Osteocyte (in vitro differentiated cells): ENCODE data around the gene STUM. TPM values are rescaled to one million over a fixed set of nuclear protein-coding genes. Genes with fewer than 3 reads are reported as not detected.

Source experiments
- DNase-seq: peaks from one replicate; pipeline ENCODE4 v3.0.0; 2021; ENCODE audit warnings: mixed read lengths; ENCODE audit not compliant: unreplicated experiment; ENCODE audit errors: extremely low spot score
- H3K27ac Mint-ChIP-seq: one replicate; pipeline ENCODE4 v1.8.0; 2021; ENCODE audit warnings: mild to moderate bottlenecking, mixed read lengths; ENCODE audit not compliant: unreplicated experiment
- H3K27me3 Mint-ChIP-seq: one replicate; pipeline ENCODE4 v1.8.0; 2021; ENCODE audit warnings: mixed read lengths; ENCODE audit not compliant: unreplicated experiment
- H3K36me3 Mint-ChIP-seq: one replicate; pipeline ENCODE4 v1.8.0; 2021; ENCODE audit warnings: mixed read lengths; ENCODE audit not compliant: unreplicated experiment
- H3K4me1 Mint-ChIP-seq: one replicate; pipeline ENCODE4 v1.8.0; 2021; ENCODE audit warnings: mixed read lengths; ENCODE audit not compliant: unreplicated experiment
- H3K4me3 Mint-ChIP-seq: one replicate; pipeline ENCODE4 v1.8.0; 2021; ENCODE audit warnings: mild to moderate bottlenecking, moderate library complexity, mixed read lengths; ENCODE audit not compliant: unreplicated experiment
- H3K9me3 Mint-ChIP-seq: one replicate; pipeline ENCODE4 v1.8.0; 2021; ENCODE audit warnings: mixed read lengths; ENCODE audit not compliant: unreplicated experiment
- CTCF ChIP-seq: fragments of 200-600 bp; sonication (generic); IDR thresholded peaks from 2 replicates; pipeline ENCODE4 v1.5.0; 2021; ENCODE audit warnings: antibody characterized with exemption, mild to moderate bottlenecking, moderate library complexity
- total RNA-seq: library from RNA; stranded (reverse); gene quantifications from 2 replicates; pipeline ENCODE4 v1.2.1, GENCODE V29; 2021

STUM gene
- total RNA-seq, 1 donor from 2014 or later = 0.35 TPM

GRCh38 chr1:226581650-226582330, 33.2 kb downstream of the STUM start:
- H3K36me3 Mint-ChIP-seq = no peaks in the 10 kb centered on the region

GRCh38 chr1:226582966-226583365, 34.4 kb downstream of the STUM start:
- H3K27me3 Mint-ChIP-seq = peaks cover 18% of the 10 kb centered on the region
- no peak overlapping the region for H3K27ac Mint-ChIP-seq
- H3K4me1 Mint-ChIP-seq = no peaks in the 10 kb centered on the region
- H3K36me3 Mint-ChIP-seq = no peaks in the 10 kb centered on the region
- TF ChIP-seq CTCF = no peak
- H3K9me3 Mint-ChIP-seq = peaks cover 5% of the 10 kb centered on the region
- no peak for DNase-seq
- H3K4me3 Mint-ChIP-seq = no peak overlapping the region

More at GRCh38 chr1:226581650-226582330, 33.2 kb downstream of the STUM start:
- peaks cover 18% of the 10 kb centered on the region for H3K27me3 Mint-ChIP-seq
- no peak overlapping the region for H3K27ac Mint-ChIP-seq
- H3K4me3 Mint-ChIP-seq = no peak overlapping the region
- TF ChIP-seq CTCF = no peak
- H3K4me1 Mint-ChIP-seq = no peaks in the 10 kb centered on the region
- DNase-seq = no peak
- H3K9me3 Mint-ChIP-seq = peaks cover 5% of the 10 kb centered on the region

DNA sequence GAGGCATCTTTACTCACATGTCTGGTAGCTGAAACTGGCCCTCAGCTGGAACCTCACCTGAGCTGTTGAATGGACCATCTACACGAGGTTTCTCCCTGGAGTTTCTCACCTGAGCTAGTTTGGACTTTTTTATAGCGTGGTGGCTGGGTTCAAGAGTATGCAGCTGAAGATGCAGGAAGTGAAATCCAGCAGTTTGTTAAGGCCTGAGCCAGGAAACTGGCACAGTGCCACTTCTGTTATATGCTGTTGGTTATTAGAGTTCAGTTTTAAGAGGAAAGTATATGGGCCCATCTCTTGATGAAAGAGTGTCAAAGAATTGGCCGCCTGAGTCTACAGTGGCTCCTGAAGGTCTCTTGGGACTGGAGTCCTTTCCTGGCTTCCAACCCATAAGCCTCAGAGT, 35.6 kb downstream of the STUM start:
- TF ChIP-seq CTCF = no peak
- no peak for DNase-seq
- Mint-ChIP-seq H3K9me3 (peaks cover 5% of the 10 kb centered on the region), H3K4me1 (no peaks in the 10 kb centered on the region), H3K36me3 (no peaks in the 10 kb centered on the region), H3K4me3 (no peak overlapping the region), H3K27me3 (peaks cover 21% of the 10 kb centered on the region), H3K27ac (no peak overlapping the region)

- TF ChIP-seq CTCF = no peak
- DNase-seq = no peak
- Mint-ChIP-seq H3K27ac (no peak overlapping the region), H3K36me3 (no peaks in the 10 kb centered on the region), H3K4me1 (no peaks in the 10 kb centered on the region), H3K9me3 (no peaks in the 10 kb centered on the region), H3K27me3 (peaks cover 28% of the 10 kb centered on the region), H3K4me3 (no peak overlapping the region)
Observed at GRCh38 chr1:226586116-226586515, 37.6 kb downstream of the STUM start.

- DNase-seq = no peak
- H3K27ac Mint-ChIP-seq = no peak overlapping the region
- H3K9me3 Mint-ChIP-seq = no peaks in the 10 kb centered on the region
- H3K4me1 Mint-ChIP-seq = no peaks in the 10 kb centered on the region
- no peak overlapping the region for H3K4me3 Mint-ChIP-seq
- H3K27me3 Mint-ChIP-seq = peaks cover 28% of the 10 kb centered on the region
- no peaks in the 10 kb centered on the region for H3K36me3 Mint-ChIP-seq
- TF ChIP-seq CTCF = no peak
Observed at GRCh38 chr1:226586650-226587422, 38.3 kb downstream of the STUM start.
